GM23248 (cell line): ENCODE data around the gene NFILZ.

Source experiments
- EZH2 ChIP-seq: fragments of 200-600 bp; sonication (generic); IDR thresholded peaks from 2 replicates; pipeline ENCODE4 v1.6.1; 2018; ENCODE audit warnings: antibody characterized with exemption, mild to moderate bottlenecking; ENCODE audit not compliant: insufficient read depth, poor library complexity, severe bottlenecking
- EZH2phosphoT487 ChIP-seq: fragments of 200-600 bp; sonication (generic); IDR thresholded peaks from 2 replicates; pipeline ENCODE4 v1.6.1; 2018; ENCODE audit warnings: antibody characterized with exemption, moderate library complexity, mild to moderate bottlenecking, low read depth; ENCODE audit not compliant: insufficient read depth

GRCh38 chr19:8600064-8600463 lies 30.4 kb upstream of the NFILZ start:
- no peak for TF ChIP-seq EZH2
- TF ChIP-seq EZH2phosphoT487, result no peak
